ENCODE measurements around the gene NLRC5.
"Not testable (repeated sequence)": the region's sequence is repeated elsewhere in the genome, so short reads cannot be mapped to it uniquely, and the experiment has no call there.

NLRC5 gene

GRCh38 chr16:56984639-56985038 lies 4.7 kb upstream of the NLRC5 start:
- no peak for DNase-seq

- no peak for DNase-seq
These were observed 3.9 kb upstream of the NLRC5 start for GRCh38 chr16:56985288-56985961.

GRCh38 chr16:56985962-56986360 lies 3.4 kb upstream of the NLRC5 start:
- no peak for DNase-seq

GRCh38 chr16:56986361-56986760 lies 3.0 kb upstream of the NLRC5 start:
- DNase-seq: no peak

GRCh38 chr16:56986908-56987307 lies 2.4 kb upstream of the NLRC5 start:
- not testable (repeated sequence) for DNase-seq

GRCh38 chr16:56987692-56988091 lies 1.7 kb upstream of the NLRC5 start:
- no peak for DNase-seq

GRCh38 chr16:56988161-56988947 lies 1.0 kb upstream of the NLRC5 start:
- DNase-seq: no peak

GRCh38 chr16:56989988-56990387 lies 631 bp downstream of the NLRC5 start:
- peak in 1 of 5 experiments; percentile 43 for DNase-seq

GRCh38 chr16:56990407-56991286 lies 1.3 kb downstream of the NLRC5 start:
- peak in 1 of 5 experiments; percentile 67 for DNase-seq

GRCh38 chr16:56992431-56992830 lies 3.1 kb downstream of the NLRC5 start:
- not testable (repeated sequence) for DNase-seq

- peak in 1 of 5 experiments; percentile 37 for DNase-seq
These were observed 3.8 kb downstream of the NLRC5 start for GRCh38 chr16:56993204-56993603.

GRCh38 chr16:56994311-56994710 lies 5.0 kb downstream of the NLRC5 start:
- peak in 1 of 5 experiments; percentile 57 for DNase-seq

- DNase-seq: no peak
These were observed 5.9 kb downstream of the NLRC5 start for GRCh38 chr16:56995136-56995805.

GRCh38 chr16:56997264-56997663 lies 7.9 kb downstream of the NLRC5 start:
- DNase-seq: no peak

GRCh38 chr16:56997931-56998330 lies 8.6 kb downstream of the NLRC5 start:
- peak in 1 of 5 experiments; percentile 27 for DNase-seq

- no peak for DNase-seq
These were observed 9.0 kb downstream of the NLRC5 start for GRCh38 chr16:56998352-56998751.

- DNase-seq: no peak
These were observed 9.5 kb downstream of the NLRC5 start for GRCh38 chr16:56998861-56999260.

- DNase-seq: peak in 3 of 5 experiments; percentile 38 to 66 (median 63)
These were observed 10.3 kb downstream of the NLRC5 start for GRCh38 chr16:56999409-57000270.

- DNase-seq: peak in 1 of 5 experiments; percentile 46
These were observed 11.1 kb downstream of the NLRC5 start for GRCh38 chr16:57000271-57001025.

GRCh38 chr16:57001026-57001679 lies 11.8 kb downstream of the NLRC5 start:
- no peak for DNase-seq
